GM19193 (cell line): Measurements from ENCODE around the gene MITF.

Experiments used
- POLR2A ChIP-seq: IDR thresholded peaks from 4 replicates; pipeline ENCODE4 v1.6.1; 2011; ENCODE audit not compliant: insufficient read depth, insufficient read length; ENCODE audit errors: extremely low read depth

The MITF gene

DNA sequence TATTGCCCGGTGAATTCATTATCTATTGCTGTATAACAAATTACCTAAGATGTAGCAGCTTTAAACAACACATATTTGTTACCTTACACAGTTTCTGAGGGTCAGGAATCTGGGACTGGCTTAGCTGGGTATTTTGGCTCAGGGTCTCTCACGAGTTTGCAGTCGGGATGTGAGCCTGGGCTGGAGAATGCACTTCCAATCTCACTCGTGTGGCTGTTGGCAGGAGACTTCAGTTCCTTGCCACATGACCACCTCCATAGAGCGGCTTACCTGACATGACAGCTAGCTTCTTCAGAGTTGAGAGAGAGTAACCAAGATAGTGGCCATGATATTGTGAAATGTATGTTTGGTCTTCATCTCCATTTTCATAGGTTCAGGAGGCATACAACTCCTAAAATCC lies 18.4 kb upstream of the MITF start:
- no peak for TF ChIP-seq POLR2A

DNA sequence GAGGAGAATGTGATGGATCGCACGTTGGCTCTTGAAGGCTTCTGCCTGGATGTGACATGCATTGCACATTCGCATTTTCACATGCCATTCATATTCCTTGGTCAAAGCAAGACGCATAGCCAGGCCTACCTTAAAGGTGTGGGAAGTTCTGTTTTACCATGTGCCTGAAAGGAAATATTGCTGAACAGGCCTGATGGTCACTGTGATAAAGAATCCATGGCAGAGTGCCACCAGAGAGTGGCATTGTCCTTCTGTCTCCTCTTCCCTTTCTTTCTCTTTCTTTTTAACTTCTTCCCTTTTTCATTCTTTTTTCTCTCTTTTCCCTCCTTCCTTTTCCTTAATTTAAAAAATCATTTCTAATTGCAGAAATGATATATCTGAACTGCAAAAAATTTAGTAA lies 15.9 kb upstream of the MITF start:
- no peak for TF ChIP-seq POLR2A

DNA sequence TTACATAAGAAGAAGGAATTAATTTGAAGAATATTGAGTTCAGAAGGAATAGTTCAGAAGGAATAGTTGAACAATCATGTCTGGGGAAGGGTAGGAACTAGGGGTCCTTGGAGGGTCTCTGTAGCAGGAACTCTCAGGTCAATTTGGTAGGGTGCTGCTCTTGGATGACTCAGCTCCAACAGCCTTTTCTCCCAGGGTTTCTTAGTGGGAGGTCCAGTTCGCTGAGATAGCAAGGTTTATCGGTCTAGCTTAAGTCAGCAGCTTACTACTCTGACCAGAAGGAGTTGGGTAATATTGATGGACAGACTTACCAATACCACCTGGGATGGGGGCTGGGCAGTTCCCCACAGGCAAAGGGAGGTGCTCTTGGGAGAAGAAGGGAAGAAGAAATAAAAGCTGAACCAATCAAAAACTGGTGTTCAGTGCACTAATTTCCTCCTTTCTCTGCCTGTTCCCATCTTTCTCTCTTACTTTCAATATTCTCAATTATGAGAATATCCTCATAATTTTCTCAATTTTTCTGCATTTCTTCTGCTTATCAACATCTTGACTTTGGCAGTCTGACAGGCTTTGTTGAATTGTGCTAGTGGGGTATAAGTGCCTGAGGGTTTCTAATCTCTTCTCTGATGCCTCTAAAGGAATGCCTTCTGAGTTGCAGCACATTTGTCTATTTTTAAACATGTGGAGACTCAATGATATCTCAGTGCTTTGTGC lies 14.4 kb upstream of the MITF start:
- TF ChIP-seq POLR2A = no peak

DNA sequence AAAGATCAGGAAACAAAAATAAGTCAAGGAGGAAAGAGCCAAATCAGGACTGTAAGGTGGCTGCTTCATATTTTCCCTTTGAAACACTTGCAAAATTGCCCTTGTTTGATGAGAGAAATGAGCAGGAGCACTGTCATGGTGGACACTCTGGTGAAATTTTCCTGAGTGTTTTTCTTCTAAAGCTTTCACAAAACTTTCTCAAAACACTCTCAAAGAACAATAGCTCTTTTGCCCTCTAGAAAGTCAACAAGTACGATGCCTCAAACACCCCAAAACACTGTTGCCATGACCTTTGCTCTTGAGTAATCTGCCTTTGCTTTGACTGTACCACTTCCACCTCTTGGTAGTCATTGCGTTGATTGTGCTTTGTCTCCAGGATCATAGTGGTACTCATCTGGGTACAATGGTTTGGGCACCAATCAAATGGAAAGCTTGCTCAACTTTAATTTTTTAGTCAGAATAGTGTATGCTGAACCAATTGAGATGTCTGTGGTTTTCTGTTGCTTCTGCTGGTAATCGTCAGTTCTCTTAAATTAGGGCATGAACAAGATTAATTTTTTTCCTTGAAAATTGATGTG lies 13.2 kb upstream of the MITF start:
- no peak for TF ChIP-seq POLR2A

DNA sequence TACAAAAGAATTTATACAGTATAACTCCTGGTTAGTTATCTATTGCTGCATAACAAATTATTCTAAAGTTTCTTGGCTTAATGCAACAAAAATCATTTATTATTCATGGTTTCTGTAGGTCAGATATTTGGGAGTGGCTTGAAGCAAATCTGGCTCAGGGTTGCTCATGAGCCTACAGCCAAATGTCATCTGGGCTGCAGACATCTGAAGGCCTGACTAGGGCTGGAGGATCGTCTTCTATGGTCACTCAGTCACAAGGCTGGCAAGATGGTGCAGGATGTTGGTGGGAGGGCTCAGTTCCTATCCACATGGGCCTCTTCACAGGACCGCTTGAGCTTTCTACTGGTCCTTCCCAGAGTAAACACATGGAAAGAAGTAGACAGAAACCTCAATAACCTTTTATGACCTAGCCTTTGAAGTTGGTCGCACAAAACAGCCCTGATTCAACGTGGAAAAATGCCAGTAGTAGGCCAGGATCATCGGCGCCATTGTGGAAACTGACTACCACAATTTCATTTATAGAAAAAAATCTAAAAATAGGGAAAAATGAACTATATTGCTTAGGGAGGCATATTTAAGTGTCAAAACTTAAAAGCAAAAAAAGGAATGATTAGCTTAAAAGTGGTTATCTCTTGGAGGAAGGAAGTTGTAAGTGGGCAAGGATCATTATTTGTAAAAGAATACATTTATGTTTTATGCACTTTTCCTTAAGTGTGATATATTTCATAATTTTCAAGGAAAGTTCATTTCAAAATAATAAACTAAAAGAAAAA lies 9.9 kb upstream of the MITF start:
- no peak for TF ChIP-seq POLR2A

DNA sequence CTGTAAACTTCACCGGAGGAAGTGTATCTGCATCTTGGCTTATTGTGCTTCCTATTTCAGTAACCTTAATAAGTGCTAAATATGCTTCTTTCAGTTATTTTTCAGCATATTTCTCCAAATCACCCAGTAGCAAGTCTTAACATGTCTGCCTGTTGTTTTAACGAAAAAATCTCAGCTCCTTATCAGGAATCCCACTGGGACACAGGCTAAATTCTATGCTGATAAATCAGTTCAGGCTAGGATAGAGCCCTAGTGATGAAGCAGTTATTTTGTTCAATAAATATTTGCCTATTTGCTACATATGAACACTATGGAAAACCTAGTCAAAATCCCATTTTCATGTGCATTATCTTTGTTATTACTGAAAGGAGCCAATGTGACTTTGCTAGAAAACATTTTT lies 8.2 kb upstream of the MITF start:
- TF ChIP-seq POLR2A = no peak

DNA sequence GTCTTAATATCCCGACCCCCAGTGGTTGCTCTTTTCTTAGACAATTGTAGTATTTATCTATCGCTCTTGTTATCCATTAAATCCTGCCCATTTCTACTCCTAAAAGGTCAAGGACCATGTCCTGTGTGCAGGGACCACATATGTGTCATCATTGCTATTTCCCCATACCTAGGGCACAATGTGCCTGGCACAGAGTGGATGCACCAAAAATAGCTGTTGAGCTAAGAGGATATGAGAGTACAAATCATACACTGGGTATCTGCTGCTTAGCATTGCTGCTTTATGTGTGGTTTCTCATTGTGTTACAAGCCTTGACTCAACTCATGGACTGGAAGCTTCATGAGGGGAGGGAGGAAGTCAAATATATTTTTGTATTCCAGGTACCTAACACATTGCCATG lies 3.4 kb upstream of the MITF start:
- no peak for TF ChIP-seq POLR2A

DNA sequence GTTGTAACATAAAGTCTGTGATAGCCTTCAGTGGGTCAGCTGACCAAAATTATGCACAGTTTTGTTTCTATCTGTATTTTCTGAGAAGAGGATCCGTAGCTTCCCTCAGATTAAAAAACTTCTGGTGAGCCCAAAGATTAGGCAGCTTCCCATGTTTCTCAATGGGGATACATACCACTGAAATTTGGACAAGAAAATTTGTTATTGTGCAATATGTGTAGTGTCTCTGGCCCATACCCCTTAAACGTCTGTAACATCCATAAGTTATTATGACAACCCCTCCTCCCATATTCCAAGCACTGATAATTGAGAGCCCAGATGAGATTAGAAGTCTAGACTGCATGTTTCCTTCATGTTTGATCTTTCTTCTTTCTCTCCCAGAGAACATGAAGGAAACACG lies 1.9 kb upstream of the MITF start:
- TF ChIP-seq POLR2A = no peak

DNA sequence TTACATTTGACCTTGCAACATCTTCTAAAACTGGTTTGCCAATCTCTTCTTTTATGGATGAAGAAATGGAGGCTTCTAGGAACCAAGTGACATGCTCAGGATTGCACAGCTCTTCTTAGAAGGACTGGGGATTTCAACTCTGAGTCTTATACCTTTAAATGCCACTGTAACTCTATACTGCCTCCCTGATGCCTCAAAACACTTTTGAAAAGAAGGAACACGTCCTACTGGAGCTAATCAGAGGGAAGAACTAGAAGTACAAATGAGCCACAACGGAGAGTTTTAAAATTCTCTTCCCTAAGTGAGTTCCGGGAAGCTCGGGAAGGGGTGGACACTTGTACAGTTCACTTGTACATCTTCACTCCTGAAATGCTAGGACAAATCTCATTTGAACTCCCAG lies 949 bp upstream of the MITF start:
- no peak for TF ChIP-seq POLR2A

DNA sequence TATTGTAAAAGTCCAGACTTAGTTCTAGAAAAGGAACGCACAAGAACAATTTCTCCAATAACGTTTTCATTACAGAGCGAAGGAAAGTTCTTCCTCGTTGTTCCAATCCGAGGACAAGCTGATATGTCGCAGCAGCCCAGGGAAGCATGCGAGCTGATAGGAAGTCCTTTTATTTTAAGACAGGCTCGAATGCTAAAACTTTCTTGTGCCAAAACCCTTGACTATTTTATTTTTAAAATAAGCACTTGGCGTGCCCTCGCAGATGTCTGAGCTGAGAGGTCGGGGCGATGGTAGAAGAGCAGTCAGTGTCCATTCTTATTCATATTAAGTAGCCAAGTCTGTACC lies 433 bp upstream of the MITF start:
- TF ChIP-seq POLR2A = no peak

DNA sequence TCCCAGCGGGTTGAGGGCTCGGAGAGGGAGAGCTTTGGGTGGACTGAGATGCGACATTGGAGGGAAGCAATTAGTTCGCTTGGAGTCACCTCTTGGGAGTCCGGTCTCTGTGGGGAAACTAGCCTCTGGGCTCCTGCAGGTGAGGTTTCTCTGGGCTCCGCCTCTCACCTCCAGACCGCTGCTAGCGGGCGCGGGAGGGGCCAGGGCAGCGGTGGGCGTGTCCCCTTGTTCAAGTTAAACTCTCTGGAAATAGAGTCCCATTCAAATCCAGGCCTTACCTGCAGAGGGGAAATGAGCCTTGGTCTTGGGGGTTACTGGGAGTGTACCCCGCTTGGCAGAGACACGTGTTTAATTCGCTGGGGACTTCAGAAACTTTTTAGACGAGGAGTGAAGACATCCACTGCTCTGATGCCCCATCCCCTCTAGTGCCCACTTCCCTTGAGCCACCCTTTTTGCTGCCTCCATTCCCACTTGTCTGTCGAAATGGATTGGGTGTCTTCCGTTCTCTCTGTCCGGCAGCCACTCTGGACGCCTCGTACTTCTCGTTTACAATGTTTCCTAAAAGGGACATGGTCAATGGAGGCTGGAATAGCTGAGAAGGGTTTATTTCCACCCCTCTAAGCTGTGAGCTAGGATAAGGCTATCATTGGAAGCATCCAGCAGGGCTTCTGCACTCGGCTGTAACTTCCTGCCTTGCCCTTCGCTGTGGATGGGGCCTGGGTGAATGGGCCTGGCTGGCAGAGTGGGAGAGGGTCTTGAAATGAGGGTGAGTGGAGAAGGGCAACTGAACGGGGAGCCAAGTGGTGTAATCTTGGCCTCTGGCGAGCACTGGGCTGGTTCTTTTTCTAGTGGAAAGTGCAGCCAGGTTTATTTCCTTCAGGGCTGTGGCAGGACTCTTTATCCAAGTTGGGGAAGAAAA lies 1.1 kb downstream of the MITF start:
- TF ChIP-seq POLR2A = no peak

DNA sequence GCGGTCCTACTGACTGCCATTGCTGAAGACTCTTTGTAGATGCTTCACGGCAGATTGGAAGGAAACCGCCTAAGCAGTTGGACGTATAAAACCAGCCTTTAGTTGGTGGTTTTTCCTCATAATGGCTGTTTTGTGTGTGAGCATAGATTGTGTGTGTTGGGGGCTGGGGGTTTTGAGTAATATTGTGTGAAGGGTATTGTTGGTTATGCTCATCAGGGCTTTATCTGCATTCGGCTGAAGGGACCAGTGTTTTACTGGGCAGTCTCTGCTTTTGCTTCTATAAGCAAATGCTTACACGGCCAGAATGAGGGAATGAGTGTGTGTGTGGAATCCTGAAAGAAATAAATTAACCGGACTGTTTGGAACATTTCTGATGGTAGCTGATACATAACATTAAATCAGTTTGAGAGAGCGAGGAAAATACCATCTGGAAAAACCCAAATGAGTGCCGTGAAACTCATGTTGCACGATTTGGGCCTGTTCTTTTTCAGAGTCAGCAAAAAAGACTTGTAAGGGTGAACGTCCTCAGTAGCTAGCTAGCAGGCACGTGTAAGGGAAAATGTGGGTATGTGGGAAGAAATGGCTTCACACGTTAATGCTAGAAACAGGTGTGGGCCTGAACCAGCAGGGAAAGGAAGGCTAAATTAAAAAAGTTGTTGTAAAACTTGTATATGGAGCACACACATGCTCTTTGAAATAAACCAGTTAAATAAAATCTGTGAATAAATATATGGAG lies 1.9 kb downstream of the MITF start:
- TF ChIP-seq POLR2A = no peak

DNA sequence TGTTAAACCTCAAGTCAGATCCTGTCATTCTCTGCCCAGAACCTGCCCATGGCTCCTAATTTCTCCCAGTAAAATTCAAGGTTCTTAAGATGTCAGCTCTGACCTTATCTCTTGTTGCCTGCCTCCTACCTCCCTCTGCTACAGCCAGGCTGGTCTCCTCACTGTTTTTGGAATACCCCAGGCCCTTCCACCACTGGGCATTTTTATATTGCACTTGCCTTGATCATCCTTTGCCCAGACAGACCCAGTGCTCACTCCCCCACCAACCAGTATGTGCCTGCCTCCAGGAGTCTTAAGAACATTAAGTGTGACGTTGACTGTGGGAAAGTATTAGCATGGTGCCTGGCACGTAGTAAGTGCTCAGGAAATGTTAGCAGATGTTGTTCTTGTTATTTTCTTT lies 3.1 kb downstream of the MITF start:
- no peak for TF ChIP-seq POLR2A
